Right lobe of liver (tissue), 6 donors: ENCODE data around the gene ZMAT3. TPM values are rescaled to one million over a fixed set of nuclear protein-coding genes. Genes with fewer than 3 reads are reported as not detected.
A peak's percentile ranks its signal among the peaks of the same experiment; 100 is the strongest.
"Not testable (repeated sequence)": the region's sequence is repeated elsewhere in the genome, so short reads cannot be mapped to it uniquely, and the experiment has no call there.

Experiments used
- ATAC-seq, 4 donors: fragments of 200-7000 bp; cut with Tn5 transposase; one replicate each; pipeline ENCODE4 v1.9.1; 2020; ENCODE audit warnings: mild to moderate bottlenecking in 4 of 4, moderate library complexity in 4 of 4
- DNase-seq, 3 donors: peaks; one replicate each; pipeline ENCODE4 v3.0.0-alpha.2; 2020
- H3K27ac ChIP-seq, 3 donors: fragments of 200-600 bp; one replicate each; pipeline ENCODE4 v1.8.0; 2022
- H3K27me3 ChIP-seq, 2 donors: fragments of 200-600 bp; one replicate each; pipeline ENCODE4 v1.8.0; 2022
- H3K36me3 ChIP-seq, 4 donors: fragments of 200-600 bp; sonication (generic) in 1 of 4; one replicate each; pipeline versions ENCODE4 v1.5.1 to v1.8.0; 2017 to 2022; ENCODE audit warnings: control low read depth in 1 of 4
- H3K4me1 ChIP-seq, 4 donors: fragments of 200-600 bp; sonication (generic) in 1 of 4; one replicate each; pipeline versions ENCODE4 v1.5.1 to v1.8.0; 2017 to 2022; ENCODE audit warnings: control low read depth in 1 of 4
- H3K4me3 ChIP-seq, 3 donors: fragments of 200-600 bp; one replicate each; pipeline ENCODE4 v1.8.0; 2022
- H3K9me3 ChIP-seq, 4 donors: fragments of 200-600 bp; sonication (generic) in 1 of 4; one replicate each; pipeline versions ENCODE4 v1.5.1 to v1.8.0; 2017 to 2022; ENCODE audit warnings: control low read depth in 1 of 4
- CTCF ChIP-seq, 4 donors: fragments of 200-600 bp in 3 of 4; fragments of 450-650 bp in 1 of 4; IDR thresholded peaks; one replicate each; pipeline versions ENCODE4 v1.5.1 to v1.8.0; 2016 to 2022; ENCODE audit warnings: antibody characterized with exemption in 4 of 4, mild to moderate bottlenecking in 2 of 4
- POLR2A ChIP-seq: fragments of 450-650 bp; IDR thresholded peaks from one replicate; pipeline ENCODE4 v1.6.1; 2017; ENCODE audit warnings: antibody characterized with exemption, mild to moderate bottlenecking
- WGBS: methylation state at CpG from one replicate; pipeline ENCODE4 v1.1.6; 2018; ENCODE audit warnings: low coverage, low lambda C conversion rate; ENCODE audit not compliant: insufficient coverage; ENCODE audit errors: missing lambda C conversion rate; 5-methylcytosine and 5-hydroxymethylcytosine counted together
- intact Hi-C, 2 donors: fragments of 100-400 bp; cut with DNase I; formaldehyde crosslinking; loops; one replicate each; pipeline versions ENCODE4 v1.11.2 to v1.14.1; 2022
- total RNA-seq, 6 experiments: library from RNA; depleted of rRNA in 2 of 6; stranded (reverse); fragments of >200 nt in 2 of 6; fragmentation: NEBNext Ultra II Directional in 3 of 6; extraction: Animal tissue kit (Norgen Biotek cat#: 25700) in 3 of 6; gene quantifications; one replicate each; pipeline versions ENCODE4 v1.1.0 to v1.2.4, GENCODE V29; 2016 to 2023
- donor health status: DM: no; HTN: yes; CAD: no.
- donor health status: DM: no; HTN: no; CAD: no.
- donor health status: DM: no; HTN: no; CAD: no.
- donor health status: DM: no; HTN: yes; CAD: no.
- donor health status: DM: no; HTN: yes; CAD: no.

ZMAT3 gene
- total RNA-seq, 6 experiments from 2014 or later: 5.5 to 19.6 (median 10.8) TPM

- no peaks in the 10 kb centered on the region for H3K4me1 ChIP-seq
- no peak for ATAC-seq
- no peak for TF ChIP-seq CTCF (IDR thresholded peaks at IDR 0.05)
- no peak for TF ChIP-seq POLR2A
- intact Hi-C loops: no loop called here
- DNase-seq: no peak
- H3K27ac ChIP-seq: no peak overlapping the region
- 100% methylated on average over 2 of the region's 8 CpGs for WGBS
- H3K9me3 ChIP-seq: no peaks in the 10 kb centered on the region
- no peaks in the 10 kb centered on the region for H3K27me3 ChIP-seq
- H3K4me3 ChIP-seq: no peak overlapping the region
- H3K36me3 ChIP-seq: no peaks in the 10 kb centered on the region
Measured at GRCh38 chr3:179046497-179047353, 24.9 kb downstream of the ZMAT3 start.

GRCh38 chr3:179045719-179046402 lies 25.7 kb downstream of the ZMAT3 start:
- Histone ChIP-seq H3K27me3 (no peaks in the 10 kb centered on the region), H3K27ac (no peak overlapping the region), H3K4me1 (no peaks in the 10 kb centered on the region), H3K4me3 (no peak overlapping the region), H3K36me3 (no peaks in the 10 kb centered on the region), H3K9me3 (no peaks in the 10 kb centered on the region)
- no peak for DNase-seq
- no peak for ATAC-seq
- no peak for TF ChIP-seq POLR2A
- TF ChIP-seq CTCF (IDR thresholded peaks at IDR 0.05): no peak
- WGBS: 50% methylated on average over 1 of the region's 1 CpG
- intact Hi-C loops: no loop called here

GRCh38 chr3:179038899-179039251 lies 32.7 kb downstream of the ZMAT3 start:
- H3K4me1 ChIP-seq, intact Hi-C loops, H3K4me3 ChIP-seq, H3K9me3 ChIP-seq, H3K27ac ChIP-seq, H3K27me3 ChIP-seq, H3K36me3 ChIP-seq, ATAC-seq, DNase-seq: not testable (repeated sequence)
- no CpG with 5 or more reads among the region's 4 CpGs for WGBS

- H3K4me3 ChIP-seq: no peak overlapping the region
- ATAC-seq: no peak
- H3K9me3 ChIP-seq: no peaks in the 10 kb centered on the region
- 100% methylated on average over 2 of the region's 12 CpGs for WGBS
- no peaks in the 10 kb centered on the region for H3K4me1 ChIP-seq
- H3K27ac ChIP-seq: no peak overlapping the region
- TF ChIP-seq POLR2A (no peak), CTCF (IDR thresholded peaks at IDR 0.05) (no peak)
- no peak for DNase-seq
- intact Hi-C loops: no loop called here
- H3K27me3 ChIP-seq: no peaks in the 10 kb centered on the region
- no peaks in the 10 kb centered on the region for H3K36me3 ChIP-seq
Measured at GRCh38 chr3:179038216-179038898, 33.3 kb downstream of the ZMAT3 start.

- intact Hi-C loops: no loop called here
- H3K27ac ChIP-seq: no peak overlapping the region
- no peak overlapping the region for H3K4me3 ChIP-seq
- ATAC-seq (peak in 3 of 4 donors; percentile 17 to 40 (median 38)), DNase-seq (no peak)
- 75% methylated on average over 4 of the region's 10 CpGs for WGBS
- TF ChIP-seq CTCF (IDR thresholded peaks at IDR 0.05) (no peak), POLR2A (no peak)
- no peaks in the 10 kb centered on the region for H3K9me3 ChIP-seq
- H3K36me3 ChIP-seq: no peaks in the 10 kb centered on the region
- H3K27me3 ChIP-seq: no peaks in the 10 kb centered on the region
- no peaks in the 10 kb centered on the region for H3K4me1 ChIP-seq
Measured at GRCh38 chr3:179037351-179037750, 34.3 kb downstream of the ZMAT3 start.
